ENCODE results near the gene IRAK3. TPM values are rescaled to one million over a fixed set of nuclear protein-coding genes. Genes with fewer than 3 reads are reported as not detected.

The IRAK3 gene
- total RNA-seq, 4 donors from 2014 or later, result 31.6 to 35.8 (median 33.2) TPM

- no peak for TF ChIP-seq EP300 (IDR thresholded peaks at IDR 0.05)
- no peak for TF ChIP-seq POLR2A (IDR thresholded peaks at IDR 0.05)
- TF ChIP-seq CTCF (IDR thresholded peaks at IDR 0.05), result no peak
- H3K36me3 ChIP-seq, result no peaks in the 10 kb centered on the region
Observed at GRCh38 chr12:66258011-66258410, 69.0 kb downstream of the IRAK3 start.

GRCh38 chr12:66262737-66263136, 73.7 kb downstream of the IRAK3 start:
- H3K4me3 ChIP-seq, result no peak overlapping the region
- no peaks in the 10 kb centered on the region for H3K36me3 ChIP-seq
- H3K9me3 ChIP-seq, result no peaks in the 10 kb centered on the region
- no peak for DNase-seq (ENCODE audit: low spot score in 2 of 2)
- no peaks in the 10 kb centered on the region for H3K4me1 ChIP-seq
- no peaks in the 10 kb centered on the region for H3K27me3 ChIP-seq
- no peak overlapping the region for H3K27ac ChIP-seq
- TF ChIP-seq CTCF (IDR thresholded peaks at IDR 0.05) (no peak), POLR2A (IDR thresholded peaks at IDR 0.05) (no peak), EP300 (IDR thresholded peaks at IDR 0.05) (no peak)

More at GRCh38 chr12:66258011-66258410, 69.0 kb downstream of the IRAK3 start:
- Histone ChIP-seq H3K27ac (no peak overlapping the region), H3K27me3 (no peaks in the 10 kb centered on the region), H3K4me3 (no peak overlapping the region), H3K9me3 (no peaks in the 10 kb centered on the region), H3K4me1 (no peaks in the 10 kb centered on the region)
- 50 to 65% methylated on average over 3 of the region's 3 CpGs for WGBS, 2 donors
- DNase-seq (ENCODE audit: low spot score in 2 of 2), result no peak

- Histone ChIP-seq H3K36me3 (no peaks in the 10 kb centered on the region), H3K4me3 (no peak overlapping the region), H3K27me3 (no peaks in the 10 kb centered on the region), H3K4me1 (no peaks in the 10 kb centered on the region), H3K27ac (no peak overlapping the region), H3K9me3 (no peaks in the 10 kb centered on the region)
- no peak for DNase-seq (ENCODE audit: low spot score in 2 of 2)
- 71 to 73% methylated on average over 3 of the region's 3 CpGs for WGBS, 2 donors
- TF ChIP-seq EP300 (IDR thresholded peaks at IDR 0.05), result no peak
- TF ChIP-seq POLR2A (IDR thresholded peaks at IDR 0.05), result no peak
- TF ChIP-seq CTCF (IDR thresholded peaks at IDR 0.05), result no peak
Observed at GRCh38 chr12:66268562-66268961, 79.5 kb downstream of the IRAK3 start.

- 74% methylated on average over 6 of the region's 6 CpGs for WGBS, 2 donors
- H3K9me3 ChIP-seq, result no peaks in the 10 kb centered on the region
- DNase-seq (ENCODE audit: low spot score in 2 of 2), result no peak
- H3K36me3 ChIP-seq, result no peaks in the 10 kb centered on the region
- no peaks in the 10 kb centered on the region for H3K27me3 ChIP-seq
- no peak overlapping the region for H3K4me3 ChIP-seq
- no peaks in the 10 kb centered on the region for H3K4me1 ChIP-seq
- no peak for TF ChIP-seq CTCF (IDR thresholded peaks at IDR 0.05)
- no peak for TF ChIP-seq POLR2A (IDR thresholded peaks at IDR 0.05)
- TF ChIP-seq EP300 (IDR thresholded peaks at IDR 0.05), result no peak
- H3K27ac ChIP-seq, result peak overlapping the region in 1 of 4 donors; percentile 32
Observed at GRCh38 chr12:66269142-66269541, 80.1 kb downstream of the IRAK3 start.

GRCh38 chr12:66269757-66270383, 80.9 kb downstream of the IRAK3 start:
- Histone ChIP-seq H3K27ac (peak overlapping the region in 1 of 4 donors; percentile 32), H3K4me3 (no peak overlapping the region), H3K4me1 (no peaks in the 10 kb centered on the region), H3K9me3 (no peaks in the 10 kb centered on the region), H3K36me3 (no peaks in the 10 kb centered on the region), H3K27me3 (no peaks in the 10 kb centered on the region)
- DNase-seq (ENCODE audit: low spot score in 2 of 2), result peak in 1 of 2 donors; percentile 37
- TF ChIP-seq EP300 (IDR thresholded peaks at IDR 0.05), result no peak
- peak; percentile 45 to 59 (median 49) for TF ChIP-seq CTCF (IDR thresholded peaks at IDR 0.05)
- 41 to 45% methylated on average over 5 of the region's 5 CpGs for WGBS, 2 donors
